ENCODE results near the gene NRP2.

NRP2 gene

GRCh38 chr2:205761421-205761820 is 79.1 kb downstream of the NRP2 start:
- Histone ChIP-seq H3K27me3 (peaks cover 55% of the 10 kb centered on the region), H3K36me3 (no peaks in the 10 kb centered on the region), H3K4me1 (ENCODE audit: control insufficient read depth in 1 of 2, insufficient read depth in 1 of 2, low read depth in 1 of 2, low read length in 1 of 2) (no peaks in the 10 kb centered on the region), H3K27ac (no peak overlapping the region), H3K4me3 (ENCODE audit: low read depth in 1 of 2, low read length in 1 of 2) (no peak overlapping the region), H3K9me3 (no peaks in the 10 kb centered on the region)
- TF ChIP-seq, protein P1, sequence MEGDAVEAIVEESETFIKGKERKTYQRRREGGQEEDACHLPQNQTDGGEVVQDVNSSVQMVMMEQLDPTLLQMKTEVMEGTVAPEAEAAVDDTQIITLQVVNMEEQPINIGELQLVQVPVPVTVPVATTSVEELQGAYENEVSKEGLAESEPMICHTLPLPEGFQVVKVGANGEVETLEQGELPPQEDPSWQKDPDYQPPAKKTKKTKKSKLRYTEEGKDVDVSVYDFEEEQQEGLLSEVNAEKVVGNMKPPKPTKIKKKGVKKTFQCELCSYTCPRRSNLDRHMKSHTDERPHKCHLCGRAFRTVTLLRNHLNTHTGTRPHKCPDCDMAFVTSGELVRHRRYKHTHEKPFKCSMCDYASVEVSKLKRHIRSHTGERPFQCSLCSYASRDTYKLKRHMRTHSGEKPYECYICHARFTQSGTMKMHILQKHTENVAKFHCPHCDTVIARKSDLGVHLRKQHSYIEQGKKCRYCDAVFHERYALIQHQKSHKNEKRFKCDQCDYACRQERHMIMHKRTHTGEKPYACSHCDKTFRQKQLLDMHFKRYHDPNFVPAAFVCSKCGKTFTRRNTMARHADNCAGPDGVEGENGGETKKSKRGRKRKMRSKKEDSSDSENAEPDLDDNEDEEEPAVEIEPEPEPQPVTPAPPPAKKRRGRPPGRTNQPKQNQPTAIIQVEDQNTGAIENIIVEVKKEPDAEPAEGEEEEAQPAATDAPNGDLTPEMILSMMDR (IDR thresholded peaks at IDR 0.05), result no peak

DNA sequence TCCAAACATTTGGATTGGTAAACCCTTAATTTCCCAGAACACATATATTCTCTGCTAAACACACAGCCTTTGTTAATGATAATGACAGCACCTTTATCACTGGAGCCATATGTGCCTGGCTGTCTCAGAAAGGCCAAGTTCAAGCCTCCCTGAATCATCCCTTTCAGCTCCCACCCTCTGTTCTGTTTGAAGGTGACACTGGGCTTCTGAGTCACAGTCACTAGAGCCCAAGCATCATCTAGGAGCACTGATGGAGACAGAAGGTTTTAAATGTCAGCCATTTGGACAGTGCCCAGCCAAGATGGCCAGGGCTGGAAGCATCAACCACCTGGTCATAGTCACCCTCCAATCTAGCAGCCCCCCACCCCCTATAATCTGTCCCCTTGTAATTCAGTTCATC is 80.6 kb downstream of the NRP2 start:
- no peaks in the 10 kb centered on the region for H3K36me3 ChIP-seq
- no peak overlapping the region for H3K4me3 ChIP-seq (ENCODE audit: low read depth in 1 of 2, low read length in 1 of 2)
- no peak overlapping the region for H3K27ac ChIP-seq
- TF ChIP-seq, protein P1 (IDR thresholded peaks at IDR 0.05), result no peak
- peaks cover 12% of the 10 kb centered on the region in 2 experiments for H3K4me1 ChIP-seq (ENCODE audit: control insufficient read depth in 1 of 2, insufficient read depth in 1 of 2, low read depth in 1 of 2, low read length in 1 of 2)
- no peaks in the 10 kb centered on the region for H3K9me3 ChIP-seq
- H3K27me3 ChIP-seq, result peaks cover 57% of the 10 kb centered on the region

GRCh38 chr2:205763708-205764211 is 81.5 kb downstream of the NRP2 start:
- Histone ChIP-seq H3K27ac (no peak overlapping the region), H3K4me3 (ENCODE audit: low read depth in 1 of 2, low read length in 1 of 2) (no peak overlapping the region), H3K36me3 (no peaks in the 10 kb centered on the region), H3K4me1 (ENCODE audit: control insufficient read depth in 1 of 2, insufficient read depth in 1 of 2, low read depth in 1 of 2, low read length in 1 of 2) (peaks cover 12 to 13% of the 10 kb centered on the region in 2 experiments), H3K27me3 (peaks cover 60% of the 10 kb centered on the region), H3K9me3 (no peaks in the 10 kb centered on the region)
- TF ChIP-seq, protein P1 (IDR thresholded peaks at IDR 0.05), result no peak

- H3K4me3 ChIP-seq (ENCODE audit: low read depth in 1 of 2, low read length in 1 of 2), result no peak overlapping the region
- H3K27ac ChIP-seq, result no peak overlapping the region
- no peaks in the 10 kb centered on the region for H3K36me3 ChIP-seq
- H3K27me3 ChIP-seq, result peaks cover 66% of the 10 kb centered on the region
- TF ChIP-seq, protein P1 (IDR thresholded peaks at IDR 0.05), result no peak
- H3K4me1 ChIP-seq (ENCODE audit: control insufficient read depth in 1 of 2, insufficient read depth in 1 of 2, low read depth in 1 of 2, low read length in 1 of 2), result peaks cover 12 to 13% of the 10 kb centered on the region in 2 experiments
- H3K9me3 ChIP-seq, result no peaks in the 10 kb centered on the region
These were observed 82.0 kb downstream of the NRP2 start for GRCh38 chr2:205764270-205764746.

GRCh38 chr2:205765151-205765550 is 82.8 kb downstream of the NRP2 start:
- no peak overlapping the region for H3K27ac ChIP-seq
- peaks cover 12 to 18% of the 10 kb centered on the region in 2 experiments for H3K4me1 ChIP-seq (ENCODE audit: control insufficient read depth in 1 of 2, insufficient read depth in 1 of 2, low read depth in 1 of 2, low read length in 1 of 2)
- H3K27me3 ChIP-seq, result peaks cover 74% of the 10 kb centered on the region
- no peak overlapping the region for H3K4me3 ChIP-seq (ENCODE audit: low read depth in 1 of 2, low read length in 1 of 2)
- TF ChIP-seq, protein P1 (IDR thresholded peaks at IDR 0.05), result no peak
- H3K36me3 ChIP-seq, result no peaks in the 10 kb centered on the region
- no peaks in the 10 kb centered on the region for H3K9me3 ChIP-seq
